Esophagus muscularis mucosa (tissue), 4 donors: ENCODE measurements around the gene SPNS3. TPM values are rescaled to one million over a fixed set of nuclear protein-coding genes. Genes with fewer than 3 reads are reported as not detected.

ENCODE experiments used
- DNase-seq: peaks from one replicate; pipeline ENCODE4 v3.0.0-alpha.2; 2017; ENCODE audit errors: extremely low spot score
- H3K27ac ChIP-seq, 4 donors: fragments of 200-600 bp; sonication (generic); replicated peaks in 1 of 4; 1 replicate in 3 of 4; 2 replicates in 1 of 4; pipeline ENCODE4 v1.5.1; 2016 to 2019; ENCODE audit warnings: mild to moderate bottlenecking in 1 of 4
- H3K27me3 ChIP-seq, 4 donors: fragments of 200-600 bp; sonication (generic); one replicate each; pipeline versions ENCODE4 v1.5.1 to v1.6.0; 2016 to 2019
- H3K36me3 ChIP-seq, 4 donors: fragments of 200-600 bp; sonication (generic); one replicate each; pipeline ENCODE4 v1.5.1; 2016 to 2019
- H3K4me1 ChIP-seq, 4 donors: fragments of 200-600 bp; sonication (generic); one replicate each; pipeline ENCODE4 v1.5.1; 2016 to 2019
- H3K4me3 ChIP-seq, 4 donors: fragments of 200-600 bp; sonication (generic); 1 replicate in 2 of 4; 2 replicates in 2 of 4; pipeline ENCODE4 v1.5.1; 2016 to 2019; ENCODE audit warnings: mild to moderate bottlenecking in 4 of 4, moderate library complexity in 1 of 4
- H3K9me3 ChIP-seq, 4 donors: fragments of 200-600 bp; sonication (generic); 1 replicate in 3 of 4; 2 replicates in 1 of 4; pipeline ENCODE4 v1.5.1; 2016 to 2019
- EP300 ChIP-seq: sonication (generic); formaldehyde crosslinking; IDR thresholded peaks from one replicate; pipeline ENCODE4 v1.6.1; 2017; ENCODE audit warnings: antibody characterized with exemption
- POLR2A ChIP-seq: fragments of 450-650 bp; IDR thresholded peaks from one replicate; pipeline ENCODE4 v1.6.1; 2017; ENCODE audit warnings: antibody characterized with exemption, moderate library complexity, mild to moderate bottlenecking, low read depth
- POLR2AphosphoS5 ChIP-seq, 2 donors: sonication (generic); formaldehyde crosslinking; IDR thresholded peaks; one replicate each; pipeline ENCODE4 v1.6.1; 2017; ENCODE audit warnings: antibody characterized with exemption in 2 of 2
- WGBS: methylation state at CpG from one replicate; pipeline ENCODE4 v1.1.5; 2018; 5-methylcytosine and 5-hydroxymethylcytosine counted together
- intact Hi-C: fragments of 100-400 bp; cut with DNase I; formaldehyde crosslinking; loops from one replicate; pipeline ENCODE4 v1.15.1; 2023
- total RNA-seq, 4 donors: library from RNA; depleted of rRNA; stranded (reverse); fragments of >200 nt; gene quantifications; one replicate each; pipeline versions ENCODE4 v1.1.0 to v1.2.1, GENCODE V29; 2016
- TF ChIP-seq, protein P1 (sequence below), 3 experiments: fragments of 200-600 bp in 2 of 3; fragments of 450-650 bp in 1 of 3; sonication (generic) in 2 of 3; IDR thresholded peaks; one replicate each; pipeline ENCODE4 v1.5.1; 2017 to 2019; ENCODE audit warnings: antibody characterized with exemption in 3 of 3, mild to moderate bottlenecking in 2 of 3, moderate library complexity in 1 of 3

SPNS3 gene
- total RNA-seq, 4 donors from 2014 or later, result 0.17 TPM; not detected in 3

- peak overlapping the region; percentile 58 to 80 (median 74) for H3K27ac ChIP-seq
- TF ChIP-seq EP300, result no peak
- TF ChIP-seq POLR2AphosphoS5 (IDR thresholded peaks at IDR 0.05), result no peak
- TF ChIP-seq, protein P1, sequence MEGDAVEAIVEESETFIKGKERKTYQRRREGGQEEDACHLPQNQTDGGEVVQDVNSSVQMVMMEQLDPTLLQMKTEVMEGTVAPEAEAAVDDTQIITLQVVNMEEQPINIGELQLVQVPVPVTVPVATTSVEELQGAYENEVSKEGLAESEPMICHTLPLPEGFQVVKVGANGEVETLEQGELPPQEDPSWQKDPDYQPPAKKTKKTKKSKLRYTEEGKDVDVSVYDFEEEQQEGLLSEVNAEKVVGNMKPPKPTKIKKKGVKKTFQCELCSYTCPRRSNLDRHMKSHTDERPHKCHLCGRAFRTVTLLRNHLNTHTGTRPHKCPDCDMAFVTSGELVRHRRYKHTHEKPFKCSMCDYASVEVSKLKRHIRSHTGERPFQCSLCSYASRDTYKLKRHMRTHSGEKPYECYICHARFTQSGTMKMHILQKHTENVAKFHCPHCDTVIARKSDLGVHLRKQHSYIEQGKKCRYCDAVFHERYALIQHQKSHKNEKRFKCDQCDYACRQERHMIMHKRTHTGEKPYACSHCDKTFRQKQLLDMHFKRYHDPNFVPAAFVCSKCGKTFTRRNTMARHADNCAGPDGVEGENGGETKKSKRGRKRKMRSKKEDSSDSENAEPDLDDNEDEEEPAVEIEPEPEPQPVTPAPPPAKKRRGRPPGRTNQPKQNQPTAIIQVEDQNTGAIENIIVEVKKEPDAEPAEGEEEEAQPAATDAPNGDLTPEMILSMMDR (IDR thresholded peaks at IDR 0.05), result no peak
- no peak for TF ChIP-seq POLR2A
- 82% methylated on average over 17 of the region's 19 CpGs for WGBS
- no peaks in the 10 kb centered on the region for H3K9me3 ChIP-seq
- peaks cover 0 to 11% (median 0%) of the 10 kb centered on the region in 4 donors for H3K36me3 ChIP-seq
- no peak for DNase-seq
- intact Hi-C loops, result no loop called here
- no peak overlapping the region for H3K4me3 ChIP-seq
- H3K27me3 ChIP-seq, result no peaks in the 10 kb centered on the region
- peaks cover 37 to 43% (median 39%) of the 10 kb centered on the region in 4 donors for H3K4me1 ChIP-seq
Observed at GRCh38 chr17:4520060-4520893, 86.5 kb downstream of the SPNS3 start.

GRCh38 chr17:4520894-4521600, 87.3 kb downstream of the SPNS3 start:
- 74% methylated on average over 8 of the region's 8 CpGs for WGBS
- no peak for DNase-seq
- peaks cover 37 to 43% (median 39%) of the 10 kb centered on the region in 4 donors for H3K4me1 ChIP-seq
- no peaks in the 10 kb centered on the region for H3K27me3 ChIP-seq
- H3K4me3 ChIP-seq, result no peak overlapping the region
- intact Hi-C loops, result no loop called here
- no peaks in the 10 kb centered on the region for H3K9me3 ChIP-seq
- peak overlapping the region; percentile 26 to 80 (median 68) for H3K27ac ChIP-seq
- peaks cover 0 to 15% (median 0%) of the 10 kb centered on the region in 4 donors for H3K36me3 ChIP-seq
- peak; percentile 24 to 43 for TF ChIP-seq POLR2AphosphoS5 (IDR thresholded peaks at IDR 0.05)
- TF ChIP-seq POLR2A, result no peak

GRCh38 chr17:4522661-4523060, 88.9 kb downstream of the SPNS3 start:
- no peaks in the 10 kb centered on the region for H3K27me3 ChIP-seq
- 72% methylated on average over 6 of the region's 6 CpGs for WGBS
- peaks cover 36 to 57% (median 43%) of the 10 kb centered on the region in 4 donors for H3K4me1 ChIP-seq
- no peaks in the 10 kb centered on the region for H3K9me3 ChIP-seq
- no peak overlapping the region for H3K4me3 ChIP-seq
- H3K36me3 ChIP-seq, result peaks cover 0 to 9% (median 0%) of the 10 kb centered on the region in 4 donors
- DNase-seq, result no peak
- peak overlapping the region; percentile 36 to 80 (median 68) for H3K27ac ChIP-seq
- intact Hi-C loops, result no loop called here
- TF ChIP-seq, protein P1 (IDR thresholded peaks at IDR 0.05), result no peak
- TF ChIP-seq POLR2AphosphoS5 (IDR thresholded peaks at IDR 0.05), result peak in 1 of 2 donors; percentile 12
- no peak for TF ChIP-seq EP300

DNA sequence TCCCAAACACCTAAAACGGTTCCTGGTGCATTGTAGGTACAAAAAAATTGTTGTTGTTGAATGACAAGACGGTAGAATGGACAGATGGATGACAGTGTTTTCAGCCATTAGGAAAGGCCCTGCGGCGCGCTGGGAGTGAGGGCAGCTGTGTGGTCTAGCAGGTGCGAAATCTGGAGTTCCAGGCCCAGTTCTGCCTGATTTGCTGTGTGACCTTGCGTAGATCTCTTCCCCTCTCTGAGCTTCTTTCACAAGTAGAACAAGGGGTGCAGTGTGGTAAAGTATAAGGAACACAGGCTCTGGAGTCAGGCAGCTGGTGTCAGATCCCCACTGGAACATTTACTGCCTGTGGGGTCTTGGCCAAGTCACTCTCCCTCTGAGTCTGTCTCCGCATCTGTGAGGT, 90.2 kb downstream of the SPNS3 start:
- Histone ChIP-seq H3K4me3 (no peak overlapping the region), H3K27ac (no peak overlapping the region), H3K27me3 (no peaks in the 10 kb centered on the region), H3K9me3 (no peaks in the 10 kb centered on the region), H3K4me1 (peaks cover 36 to 56% (median 44%) of the 10 kb centered on the region in 4 donors), H3K36me3 (peaks cover 0 to 9% (median 0%) of the 10 kb centered on the region in 4 donors)
- TF ChIP-seq, protein P1 (IDR thresholded peaks at IDR 0.05), result no peak
- TF ChIP-seq POLR2AphosphoS5 (IDR thresholded peaks at IDR 0.05) (no peak), EP300 (no peak), POLR2A (no peak)
- DNase-seq, result no peak
- intact Hi-C loops, result no loop called here
- 81% methylated on average over 8 of the region's 8 CpGs for WGBS
